HepG2 (cell line): Measurements from ENCODE around the gene PTPRO. TPM values are rescaled to one million over a fixed set of nuclear protein-coding genes. Genes with fewer than 3 reads are reported as not detected.

ENCODE experiments used
- CBFB ChIP-seq: sonication (generic); formaldehyde crosslinking; IDR thresholded peaks from 2 replicates; pipeline ENCODE4 v1.4.0; 2020; ENCODE audit warnings: missing genetic modification reagents
- DPF2 ChIP-seq: sonication (generic); formaldehyde crosslinking; IDR thresholded peaks from 2 replicates; pipeline ENCODE4 v1.4.0; 2020; ENCODE audit warnings: mild to moderate bottlenecking, low read depth, missing genetic modification reagents, borderline replicate concordance
- EP300 ChIP-seq, 3 experiments: sonication (generic) in 1 of 3; formaldehyde crosslinking in 1 of 3; IDR thresholded peaks; 2 replicates each; pipeline versions ENCODE4 v1.5.1 to v1.6.1; 2011 to 2020; ENCODE audit warnings: low read depth in 2 of 3, low read length in 2 of 3, borderline replicate concordance in 1 of 3, improper control_type of control experiment in 1 of 3, mild to moderate bottlenecking in 1 of 3, missing genetic modification reagents in 1 of 3, moderate library complexity in 1 of 3
- FOXK1 ChIP-seq: sonication (generic); formaldehyde crosslinking; IDR thresholded peaks from 2 replicates; pipeline ENCODE4 v1.4.0; 2020; ENCODE audit warnings: low read depth, missing genetic modification reagents, borderline replicate concordance
- FOXO1 ChIP-seq: sonication (generic); formaldehyde crosslinking; IDR thresholded peaks from 2 replicates; pipeline ENCODE4 v1.4.0; 2020; ENCODE audit warnings: missing genetic modification reagents
- HNF4G ChIP-seq, 2 experiments: sonication (generic) in 1 of 2; formaldehyde crosslinking in 1 of 2; IDR thresholded peaks; 2 replicates each; pipeline versions ENCODE4 v1.4.0 to v1.6.1; 2011 to 2020; ENCODE audit warnings: borderline replicate concordance in 2 of 2, low read depth in 2 of 2, mild to moderate bottlenecking in 2 of 2, low read length in 1 of 2, missing genetic modification reagents in 1 of 2, moderate library complexity in 1 of 2
- NR2F1 ChIP-seq, 2 experiments: fragments of 450-650 bp in 1 of 2; formaldehyde crosslinking in 1 of 2; IDR thresholded peaks; 2 replicates each; pipeline versions ENCODE4 v1.5.0 to v1.6.1; 2016 to 2020; ENCODE audit warnings: mild to moderate bottlenecking in 1 of 2, missing compliant biosample characterization in 1 of 2, missing genetic modification reagents in 1 of 2, moderate library complexity in 1 of 2
- SKI ChIP-seq: fragments of 450-650 bp; IDR thresholded peaks from one replicate; pipeline ENCODE4 v1.6.1; 2018; ENCODE audit warnings: mild to moderate bottlenecking; ENCODE audit not compliant: partially characterized antibody
- SOX13 ChIP-seq, 3 experiments: fragments of 450-650 bp in 1 of 3; sonication (generic) in 1 of 3; formaldehyde crosslinking in 1 of 3; IDR thresholded peaks in 2 of 3; conservative IDR thresholded peaks in 1 of 3; 2 replicates each; pipeline versions ENCODE4 v1.5.0 to v1.6.1; 2016 to 2020; ENCODE audit warnings: antibody characterized with exemption in 1 of 3, mild to moderate bottlenecking in 1 of 3, missing compliant biosample characterization in 1 of 3, missing genetic modification reagents in 1 of 3, moderate library complexity in 1 of 3
- THAP11 ChIP-seq: IDR thresholded peaks from 2 replicates; pipeline ENCODE4 v1.6.1; 2016; ENCODE audit warnings: missing biosample characterization, missing genetic modification reagents
- TRIM24 ChIP-seq: sonication (generic); formaldehyde crosslinking; IDR thresholded peaks from 2 replicates; pipeline ENCODE4 v1.8.0; 2022; ENCODE audit warnings: mild to moderate bottlenecking, missing genetic modification reagents
- YEATS2 ChIP-seq: sonication (generic); formaldehyde crosslinking; IDR thresholded peaks from 2 replicates; pipeline ENCODE4 v1.4.0; 2020; ENCODE audit warnings: missing genetic modification reagents, borderline replicate concordance
- ZMYM2 ChIP-seq: sonication (generic); formaldehyde crosslinking; IDR thresholded peaks from 2 replicates; pipeline ENCODE4 v1.8.0; 2022; ENCODE audit warnings: mild to moderate bottlenecking, missing genetic modification reagents
- ZNF331 ChIP-seq: sonication (generic); formaldehyde crosslinking; IDR thresholded peaks from 2 replicates; pipeline ENCODE4 v1.4.0; 2020; ENCODE audit warnings: missing genetic modification reagents
- polyA plus RNA-seq, 8 experiments: library from polyadenylated mRNA; depleted of rRNA in 3 of 8; stranded (reverse) in 7 of 8; unstranded in 1 of 8; fragments of >200 nt; fragmentation: Illumina TruSeq in 4 of 8; extraction: Trizol in 4 of 8; gene quantifications; 2 replicates each; pipeline versions ENCODE4 v1.2.1 to v1.2.3, GENCODE V29; 2011 to 2016; ENCODE audit warnings: low read depth in 4 of 8, missing spikeins in 1 of 8, mixed read lengths in 1 of 8; ENCODE audit not compliant: insufficient read depth in 1 of 8
- total RNA-seq, 5 experiments: library from RNA; depleted of rRNA; stranded (reverse); fragments of >200 nt; fragmentation: Illumina TruSeq; extraction: Trizol; gene quantifications; 2 replicates each; pipeline ENCODE4 v1.2.3, GENCODE V29; 2016; ENCODE audit warnings: low read depth in 1 of 5
- TF ChIP-seq, protein P1 (sequence below): IDR thresholded peaks from 2 replicates; pipeline ENCODE4 v1.6.1; 2012; ENCODE audit warnings: low read depth, low read length, improper control_type of control experiment
- TF ChIP-seq, protein P2 (sequence below): sonication (generic); formaldehyde crosslinking; IDR thresholded peaks from 2 replicates; pipeline ENCODE4 v1.4.0; 2020; ENCODE audit warnings: missing genetic modification reagents
- TF ChIP-seq, protein P3 (sequence below): sonication (generic); formaldehyde crosslinking; IDR thresholded peaks from 2 replicates; pipeline ENCODE4 v1.5.1; 2020; ENCODE audit warnings: mild to moderate bottlenecking, moderate library complexity, missing genetic modification reagents
- TF ChIP-seq, protein P4 (sequence below): sonication (generic); formaldehyde crosslinking; IDR thresholded peaks from 2 replicates; pipeline ENCODE4 v1.4.0; 2020; ENCODE audit warnings: missing genetic modification reagents

PTPRO gene
- total and polyA plus RNA-seq, 2 of the 13 experiments (the other 11 are each of a cell fraction or from before 2014, with no cell fraction given) = 0.04 TPM; not detected in 1

DNA sequence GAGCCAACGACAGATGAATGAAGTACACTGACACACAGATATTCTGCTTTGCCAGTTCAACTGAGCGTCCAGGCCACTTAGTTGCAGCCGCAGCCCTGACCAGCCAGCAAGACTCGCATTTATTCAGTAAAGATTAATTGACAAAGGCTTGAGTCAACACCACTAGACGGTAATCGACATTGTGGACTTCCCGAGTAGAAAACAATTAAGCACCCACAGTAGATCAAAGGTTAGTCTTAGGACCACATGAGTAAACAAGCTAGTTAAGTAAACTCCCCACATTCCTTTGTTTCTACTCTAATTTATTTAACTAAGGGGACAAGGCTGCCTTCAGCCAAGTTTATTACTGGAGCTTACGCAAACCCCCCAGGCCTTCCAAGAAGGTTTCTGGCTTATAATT lies 294.2 kb downstream of the PTPRO start (continued):
- TF ChIP-seq, protein P1, sequence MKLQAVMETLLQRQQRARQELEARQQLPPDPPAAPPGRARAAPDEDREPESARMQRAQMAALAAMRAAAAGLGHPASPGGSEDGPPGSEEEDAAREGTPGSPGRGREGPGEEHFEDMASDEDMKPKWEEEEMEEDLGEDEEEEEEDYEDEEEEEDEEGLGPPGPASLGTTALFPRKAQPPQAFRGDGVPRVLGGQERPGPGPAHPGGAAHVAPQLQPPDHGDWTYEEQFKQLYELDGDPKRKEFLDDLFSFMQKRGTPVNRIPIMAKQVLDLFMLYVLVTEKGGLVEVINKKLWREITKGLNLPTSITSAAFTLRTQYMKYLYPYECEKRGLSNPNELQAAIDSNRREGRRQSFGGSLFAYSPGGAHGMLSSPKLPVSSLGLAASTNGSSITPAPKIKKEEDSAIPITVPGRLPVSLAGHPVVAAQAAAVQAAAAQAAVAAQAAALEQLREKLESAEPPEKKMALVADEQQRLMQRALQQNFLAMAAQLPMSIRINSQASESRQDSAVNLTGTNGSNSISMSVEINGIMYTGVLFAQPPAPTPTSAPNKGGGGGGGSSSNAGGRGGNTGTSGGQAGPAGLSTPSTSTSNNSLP = peak; percentile 88
- TF ChIP-seq EP300 (IDR thresholded peaks at IDR 0.05; ENCODE audit: low read depth in 2 of 2, low read length in 2 of 2) = peak in 1 of 2 experiments; percentile 86; a peak in 2 of 4 replicates
- TF ChIP-seq EP300 (CRISPR knock-in tag; IDR thresholded peaks at IDR 0.05; ENCODE audit: borderline replicate concordance) = peak; percentile 71; the same call in 1 of the 2 replicates
- TF ChIP-seq, protein P2, sequence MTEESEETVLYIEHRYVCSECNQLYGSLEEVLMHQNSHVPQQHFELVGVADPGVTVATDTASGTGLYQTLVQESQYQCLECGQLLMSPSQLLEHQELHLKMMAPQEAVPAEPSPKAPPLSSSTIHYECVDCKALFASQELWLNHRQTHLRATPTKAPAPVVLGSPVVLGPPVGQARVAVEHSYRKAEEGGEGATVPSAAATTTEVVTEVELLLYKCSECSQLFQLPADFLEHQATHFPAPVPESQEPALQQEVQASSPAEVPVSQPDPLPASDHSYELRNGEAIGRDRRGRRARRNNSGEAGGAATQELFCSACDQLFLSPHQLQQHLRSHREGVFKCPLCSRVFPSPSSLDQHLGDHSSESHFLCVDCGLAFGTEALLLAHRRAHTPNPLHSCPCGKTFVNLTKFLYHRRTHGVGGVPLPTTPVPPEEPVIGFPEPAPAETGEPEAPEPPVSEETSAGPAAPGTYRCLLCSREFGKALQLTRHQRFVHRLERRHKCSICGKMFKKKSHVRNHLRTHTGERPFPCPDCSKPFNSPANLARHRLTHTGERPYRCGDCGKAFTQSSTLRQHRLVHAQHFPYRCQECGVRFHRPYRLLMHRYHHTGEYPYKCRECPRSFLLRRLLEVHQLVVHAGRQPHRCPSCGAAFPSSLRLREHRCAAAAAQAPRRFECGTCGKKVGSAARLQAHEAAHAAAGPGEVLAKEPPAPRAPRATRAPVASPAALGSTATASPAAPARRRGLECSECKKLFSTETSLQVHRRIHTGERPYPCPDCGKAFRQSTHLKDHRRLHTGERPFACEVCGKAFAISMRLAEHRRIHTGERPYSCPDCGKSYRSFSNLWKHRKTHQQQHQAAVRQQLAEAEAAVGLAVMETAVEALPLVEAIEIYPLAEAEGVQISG = 0 out of 2 replicates have a peak, but pooled peaks have one; percentile 17
- TF ChIP-seq SOX13 (IDR thresholded peaks at IDR 0.05) = peak; percentile 91
- peak in 1 of 2 experiments; percentile 99; a peak in 2 of 4 replicates for TF ChIP-seq SOX13 (CRISPR knock-in tag; conservative IDR thresholded peaks at IDR 0.05 in 1 of 2, IDR thresholded peaks at IDR 0.05 in 1 of 2)
- TF ChIP-seq, protein P3, sequence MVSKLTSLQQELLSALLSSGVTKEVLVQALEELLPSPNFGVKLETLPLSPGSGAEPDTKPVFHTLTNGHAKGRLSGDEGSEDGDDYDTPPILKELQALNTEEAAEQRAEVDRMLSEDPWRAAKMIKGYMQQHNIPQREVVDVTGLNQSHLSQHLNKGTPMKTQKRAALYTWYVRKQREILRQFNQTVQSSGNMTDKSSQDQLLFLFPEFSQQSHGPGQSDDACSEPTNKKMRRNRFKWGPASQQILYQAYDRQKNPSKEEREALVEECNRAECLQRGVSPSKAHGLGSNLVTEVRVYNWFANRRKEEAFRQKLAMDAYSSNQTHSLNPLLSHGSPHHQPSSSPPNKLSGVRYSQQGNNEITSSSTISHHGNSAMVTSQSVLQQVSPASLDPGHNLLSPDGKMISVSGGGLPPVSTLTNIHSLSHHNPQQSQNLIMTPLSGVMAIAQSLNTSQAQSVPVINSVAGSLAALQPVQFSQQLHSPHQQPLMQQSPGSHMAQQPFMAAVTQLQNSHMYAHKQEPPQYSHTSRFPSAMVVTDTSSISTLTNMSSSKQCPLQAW (CRISPR knock-in tag) = peak; percentile 61; the same call in 1 of the 2 replicates
- TF ChIP-seq ZNF331 = peak; percentile 46; the same call in 1 of the 2 replicates
- TF ChIP-seq, protein P4, sequence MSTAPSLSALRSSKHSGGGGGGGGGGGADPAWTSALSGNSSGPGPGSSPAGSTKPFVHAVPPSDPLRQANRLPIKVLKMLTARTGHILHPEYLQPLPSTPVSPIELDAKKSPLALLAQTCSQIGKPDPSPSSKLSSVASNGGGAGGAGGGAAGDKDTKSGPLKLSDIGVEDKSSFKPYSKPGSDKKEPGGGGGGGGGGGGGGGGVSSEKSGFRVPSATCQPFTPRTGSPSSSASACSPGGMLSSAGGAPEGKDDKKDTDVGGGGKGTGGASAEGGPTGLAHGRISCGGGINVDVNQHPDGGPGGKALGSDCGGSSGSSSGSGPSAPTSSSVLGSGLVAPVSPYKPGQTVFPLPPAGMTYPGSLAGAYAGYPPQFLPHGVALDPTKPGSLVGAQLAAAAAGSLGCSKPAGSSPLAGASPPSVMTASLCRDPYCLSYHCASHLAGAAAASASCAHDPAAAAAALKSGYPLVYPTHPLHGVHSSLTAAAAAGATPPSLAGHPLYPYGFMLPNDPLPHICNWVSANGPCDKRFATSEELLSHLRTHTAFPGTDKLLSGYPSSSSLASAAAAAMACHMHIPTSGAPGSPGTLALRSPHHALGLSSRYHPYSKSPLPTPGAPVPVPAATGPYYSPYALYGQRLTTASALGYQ = peak; percentile 66; the same call in 1 of the 2 replicates
- 0 out of 2 replicates have a peak, but pooled peaks have one; percentile 38 for TF ChIP-seq THAP11 (CRISPR knock-in tag)
- TF ChIP-seq TRIM24 = peak; percentile 85
- TF ChIP-seq YEATS2 (CRISPR knock-in tag) = peak; percentile 55; the same call in 1 of the 2 replicates
- TF ChIP-seq FOXO1 (CRISPR knock-in tag) = peak; percentile 89
- TF ChIP-seq DPF2 (CRISPR knock-in tag) = peak; percentile 13; the same call in 1 of the 2 replicates
- TF ChIP-seq SKI = peak; percentile 76
- TF ChIP-seq ZMYM2 (CRISPR knock-in tag) = peak; percentile 83
- TF ChIP-seq HNF4G (IDR thresholded peaks at IDR 0.05; ENCODE audit: borderline replicate concordance, low read depth, low read length) = peak; percentile 70
- peak; percentile 71; the same call in 1 of the 2 replicates for TF ChIP-seq HNF4G (CRISPR knock-in tag; IDR thresholded peaks at IDR 0.05; ENCODE audit: borderline replicate concordance, low read depth)
- peak in 1 of 2 experiments; percentile 89; a peak in 2 of 4 replicates for TF ChIP-seq NR2F1 (CRISPR knock-in tag; IDR thresholded peaks at IDR 0.05)
- TF ChIP-seq FOXK1 (CRISPR knock-in tag) = peak; percentile 80; the same call in 1 of the 2 replicates
- TF ChIP-seq CBFB (CRISPR knock-in tag) = peak; percentile 78
